ENCODE measurements around the gene NELL1.

The NELL1 gene

DNA sequence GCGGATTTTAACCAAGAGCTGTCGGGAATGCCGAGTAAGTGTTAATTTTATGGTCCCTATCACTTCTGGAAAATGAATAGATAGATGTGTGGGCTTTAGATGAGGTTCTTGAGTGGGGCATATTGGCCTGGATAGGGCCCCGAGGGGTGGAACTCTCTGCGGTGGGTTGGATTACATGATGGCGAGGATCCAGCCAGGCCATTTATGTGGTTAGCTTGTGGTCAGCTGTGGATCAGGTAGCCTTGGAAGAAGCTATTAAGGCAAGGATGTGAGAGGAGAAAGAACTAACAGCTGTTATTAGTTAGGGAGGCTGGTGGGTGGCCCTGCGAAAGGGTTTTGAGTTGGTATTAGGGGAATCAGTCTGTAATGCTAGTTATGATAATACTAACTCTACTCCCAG, 268.4 kb downstream of the NELL1 start:
- DNase-seq (ENCODE audit: insufficient read length, low spot score) (no peak), FAIRE-seq (no peak)

GRCh38 chr11:20949585-20949984, 280.2 kb downstream of the NELL1 start:
- FAIRE-seq (no peak), DNase-seq (ENCODE audit: insufficient read length, low spot score) (no peak)

DNA sequence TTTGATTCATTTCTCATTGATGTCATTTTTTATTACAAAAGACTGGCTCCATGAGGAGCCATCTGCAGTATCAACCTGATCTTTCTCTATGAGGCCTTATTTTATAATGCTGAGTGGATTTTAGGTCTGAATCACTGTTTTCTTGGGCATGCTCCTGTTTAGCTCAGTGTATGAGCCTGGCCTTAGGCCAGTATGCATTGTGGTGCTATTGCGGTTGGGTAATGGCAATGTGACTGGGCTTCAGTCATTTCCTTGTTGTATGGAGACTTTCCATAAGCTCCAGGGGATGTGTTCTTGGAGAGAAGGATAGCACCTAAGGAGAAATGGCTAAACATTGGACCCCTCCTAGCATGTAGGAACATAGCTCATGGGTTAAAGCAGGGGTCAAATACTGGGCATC, 293.2 kb downstream of the NELL1 start:
- FAIRE-seq: no peak

GRCh38 chr11:20963596-20963995, 294.2 kb downstream of the NELL1 start:
- DNase-seq (ENCODE audit: insufficient read length, low spot score) (no peak), FAIRE-seq (no peak)

More for the DNA sequence above, 293.2 kb downstream of the NELL1 start:
- DNase-seq (ENCODE audit: insufficient read length, low spot score): no peak

GRCh38 chr11:20964985-20965384, 295.6 kb downstream of the NELL1 start:
- FAIRE-seq (no peak), DNase-seq (ENCODE audit: insufficient read length, low spot score) (no peak)

GRCh38 chr11:20966489-20966888, 297.1 kb downstream of the NELL1 start:
- FAIRE-seq: no peak

GRCh38 chr11:20973940-20974559, 304.7 kb downstream of the NELL1 start:
- no peak for FAIRE-seq
- no peak for DNase-seq (ENCODE audit: insufficient read length, low spot score)

More at GRCh38 chr11:20966489-20966888, 297.1 kb downstream of the NELL1 start:
- DNase-seq (ENCODE audit: insufficient read length, low spot score): no peak

DNA sequence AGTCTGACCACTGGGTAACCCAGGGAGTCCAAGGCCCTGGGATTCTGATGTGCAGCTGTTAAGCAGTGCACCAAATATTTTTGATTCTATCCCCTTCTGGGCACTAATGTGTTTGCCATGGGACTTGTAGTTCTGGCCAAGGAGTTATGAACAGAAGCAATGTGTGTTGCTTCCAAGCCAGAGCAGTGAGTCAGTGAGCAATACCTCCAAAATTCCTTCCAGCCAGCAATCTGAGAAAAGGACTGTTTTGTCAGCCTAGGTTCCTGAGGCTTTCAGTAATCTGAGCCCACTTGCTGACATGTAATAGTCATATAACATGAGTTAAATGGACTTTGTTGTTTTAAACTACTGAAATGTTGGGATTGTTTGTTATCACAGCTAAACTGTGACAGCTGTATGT, 311.4 kb downstream of the NELL1 start:
- DNase-seq (ENCODE audit: insufficient read length, low spot score): no peak
- no peak for FAIRE-seq

- FAIRE-seq: no peak
- no peak for DNase-seq (ENCODE audit: insufficient read length, low spot score)
Observed at GRCh38 chr11:20990447-20990846, 321.1 kb downstream of the NELL1 start.

DNA sequence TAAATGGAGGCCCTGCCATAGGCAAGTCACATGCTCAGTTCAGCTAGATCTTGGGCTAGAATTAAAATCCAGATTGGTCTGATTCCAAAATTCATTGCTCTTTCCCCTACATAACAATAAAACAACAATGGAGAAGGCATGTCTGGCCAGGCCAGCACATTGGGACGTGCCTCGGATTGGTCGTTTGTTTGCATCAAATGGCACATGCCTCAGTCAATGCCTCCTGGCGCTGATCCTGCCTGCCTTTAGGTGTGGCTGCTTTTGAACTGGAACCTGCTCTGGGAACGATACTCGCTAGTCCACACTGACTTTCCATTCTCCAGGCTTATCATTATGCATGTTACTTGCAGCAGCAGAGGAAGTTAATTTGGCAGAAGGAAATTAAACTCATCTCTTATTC, 322.1 kb downstream of the NELL1 start:
- FAIRE-seq: no peak
- no peak for DNase-seq (ENCODE audit: insufficient read length, low spot score)

- no peak for FAIRE-seq
Observed at GRCh38 chr11:21007297-21007696, 337.9 kb downstream of the NELL1 start.

DNA sequence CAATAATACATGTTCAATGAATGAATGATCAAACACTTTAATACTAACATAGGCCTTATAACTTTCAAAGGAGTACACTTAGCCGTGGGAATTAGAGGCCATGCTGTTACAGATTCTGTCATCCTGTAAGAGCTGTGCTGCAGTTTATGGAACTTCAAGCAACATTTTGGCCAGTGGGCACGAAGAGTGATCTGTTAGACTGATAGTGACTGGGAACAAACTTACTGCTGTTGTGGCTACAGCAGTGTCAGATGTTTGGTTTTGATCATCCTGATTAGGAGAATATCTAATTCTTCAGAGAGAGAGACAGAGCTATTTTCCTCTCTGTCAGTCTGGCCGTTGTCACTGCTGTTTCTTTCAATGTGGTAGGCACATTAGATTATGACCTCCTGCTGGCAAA, 348.9 kb downstream of the NELL1 start:
- FAIRE-seq (no peak), DNase-seq (ENCODE audit: insufficient read length, low spot score) (no peak)

More at GRCh38 chr11:21007297-21007696, 337.9 kb downstream of the NELL1 start:
- DNase-seq (ENCODE audit: insufficient read length, low spot score): no peak

GRCh38 chr11:21026685-21027084, 357.3 kb downstream of the NELL1 start:
- FAIRE-seq (no peak), DNase-seq (ENCODE audit: insufficient read length, low spot score) (no peak)

DNA sequence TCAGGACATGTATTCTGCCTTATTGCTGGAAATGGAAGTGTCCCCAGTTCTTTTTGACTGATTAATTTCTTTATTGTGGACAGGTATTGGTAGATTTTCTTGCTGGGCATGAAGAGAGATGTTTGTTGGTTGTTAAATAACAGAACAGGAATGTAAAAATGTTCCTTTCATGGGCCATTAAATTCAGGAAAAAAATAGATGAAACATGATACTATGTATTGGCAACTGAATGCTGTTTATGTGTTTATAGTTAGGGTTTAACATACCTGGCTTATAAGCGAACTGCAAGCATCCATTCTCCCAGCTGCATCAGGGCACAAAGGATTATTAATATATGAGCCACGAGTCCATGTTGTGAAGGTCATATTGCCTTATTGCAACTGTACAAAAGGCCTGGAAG, 368.5 kb downstream of the NELL1 start:
- DNase-seq (ENCODE audit: insufficient read length, low spot score) (no peak), FAIRE-seq (no peak)

DNA sequence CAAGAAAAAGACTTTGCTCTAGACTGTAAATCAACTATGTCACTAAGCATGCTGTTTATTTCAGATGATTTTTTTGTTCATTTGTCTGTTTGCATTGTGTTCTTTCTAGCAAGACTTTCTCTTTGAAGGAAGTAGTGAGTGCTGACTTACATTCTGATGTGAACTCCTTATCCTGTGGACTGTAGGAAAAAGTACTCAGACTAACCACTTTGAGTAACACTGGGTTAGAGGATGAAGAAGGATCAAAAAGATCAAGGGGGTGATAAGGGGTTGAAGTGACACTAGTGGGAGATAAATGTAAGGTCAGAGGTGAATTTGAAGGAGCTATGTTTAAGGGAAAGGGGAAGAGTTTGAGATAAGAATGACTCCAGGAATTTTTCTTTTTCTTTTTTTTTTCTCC, 369.4 kb downstream of the NELL1 start:
- DNase-seq (ENCODE audit: insufficient read length, low spot score): no peak
- no peak for FAIRE-seq

DNA sequence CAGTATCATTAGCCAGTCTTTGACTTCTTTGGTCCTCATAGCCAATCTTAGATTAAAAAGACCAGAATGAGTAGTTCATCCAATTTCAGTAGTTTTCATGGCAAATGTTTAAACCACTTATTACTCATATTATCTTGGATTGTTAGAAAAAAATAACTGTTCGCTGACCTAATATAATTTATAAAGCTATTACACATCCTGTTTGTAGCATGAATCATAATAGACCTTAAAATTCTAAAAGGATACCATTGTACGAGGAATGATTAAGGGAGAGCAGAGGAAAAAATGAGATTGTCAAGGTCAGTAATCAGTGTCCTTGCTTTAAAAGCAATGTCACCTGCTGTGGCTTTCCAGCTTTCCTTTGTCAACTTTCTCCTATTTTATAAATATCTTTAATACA, 371.2 kb downstream of the NELL1 start:
- FAIRE-seq (no peak), DNase-seq (ENCODE audit: insufficient read length, low spot score) (no peak)

DNA sequence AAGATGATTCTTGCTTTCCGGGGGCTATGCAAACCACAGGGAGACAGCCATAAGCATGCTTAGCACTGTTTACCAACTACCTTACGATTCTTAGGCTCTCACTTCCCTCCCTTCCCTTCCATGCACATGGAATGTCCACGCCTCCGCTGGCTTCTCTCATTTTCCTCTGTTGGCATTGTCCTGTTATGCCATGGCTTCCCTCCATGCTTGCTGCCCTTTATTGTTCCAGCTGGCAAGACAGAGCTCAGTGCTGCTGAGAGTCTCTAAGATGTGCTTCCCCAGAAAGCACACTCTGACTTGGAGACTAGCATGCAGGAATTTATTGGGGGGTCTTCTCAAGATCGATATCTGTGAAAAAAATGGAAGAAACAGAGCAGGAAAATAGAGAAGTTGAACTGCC, 379.2 kb downstream of the NELL1 start:
- FAIRE-seq (no peak), DNase-seq (ENCODE audit: insufficient read length, low spot score) (no peak)

DNA sequence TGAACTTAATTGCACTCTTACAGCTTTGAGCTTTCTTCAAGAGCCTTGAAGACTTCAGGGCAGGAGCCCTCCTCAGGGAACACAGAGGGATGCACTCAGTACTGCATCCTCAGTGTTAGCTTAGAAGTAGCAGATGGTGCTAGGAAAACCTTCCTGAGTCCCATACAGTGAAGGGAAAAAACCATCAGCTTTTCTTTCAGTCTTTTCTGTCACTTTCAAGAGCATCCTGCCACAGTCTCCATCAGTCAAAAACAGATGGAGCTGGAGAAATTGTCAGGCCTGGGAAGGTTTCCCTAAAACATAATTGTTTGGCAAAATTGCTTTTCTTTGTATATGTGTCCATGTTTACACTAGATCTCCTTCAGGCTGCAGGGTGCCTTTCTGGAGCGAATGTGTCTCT, 384.1 kb downstream of the NELL1 start:
- FAIRE-seq: no peak

DNA sequence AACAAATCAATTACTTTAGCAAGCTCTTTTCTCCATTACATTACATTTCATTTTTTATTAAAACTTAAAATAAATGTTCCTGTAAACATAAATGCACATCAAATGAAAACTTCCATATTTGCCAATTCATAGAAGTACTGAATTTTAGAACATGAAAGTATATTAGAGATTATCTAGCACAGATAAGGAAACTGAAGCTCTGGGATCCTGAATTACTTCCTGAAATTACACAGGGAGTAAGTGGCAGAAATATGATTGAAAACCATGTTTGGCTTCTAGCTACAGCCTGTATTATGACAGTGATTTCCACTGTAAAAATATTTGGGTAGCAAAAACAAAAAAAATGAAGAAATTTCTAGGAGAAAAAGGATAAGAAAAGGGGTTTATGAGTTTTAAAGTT, 387.3 kb downstream of the NELL1 start:
- FAIRE-seq (no peak), DNase-seq (ENCODE audit: insufficient read length, low spot score) (no peak)

More for the DNA sequence above, 384.1 kb downstream of the NELL1 start:
- DNase-seq (ENCODE audit: insufficient read length, low spot score): no peak

- DNase-seq (ENCODE audit: insufficient read length, low spot score) (no peak), FAIRE-seq (no peak)
Observed at GRCh38 chr11:21059879-21060278, 390.5 kb downstream of the NELL1 start.

GRCh38 chr11:21066030-21066429, 396.6 kb downstream of the NELL1 start:
- no peak for DNase-seq (ENCODE audit: insufficient read length, low spot score)
- FAIRE-seq: no peak

DNA sequence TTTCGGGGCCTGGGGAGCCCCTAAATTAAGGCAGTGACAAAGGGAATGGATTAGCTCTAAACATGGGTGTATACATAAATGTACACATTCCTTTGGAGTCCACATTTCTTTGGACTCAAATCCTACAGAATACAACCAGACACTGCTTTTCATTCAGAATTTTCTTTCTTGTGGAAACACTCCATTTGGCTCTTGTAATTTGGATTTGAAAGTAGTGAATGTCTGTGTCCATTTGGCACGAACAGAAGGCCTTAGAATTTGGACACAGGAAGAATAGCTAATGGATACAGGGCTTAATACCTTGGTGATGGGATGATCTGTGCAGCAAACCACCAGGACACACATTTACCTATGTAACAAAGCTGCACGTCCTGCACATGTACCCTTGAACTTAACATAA, 399.5 kb downstream of the NELL1 start:
- FAIRE-seq (no peak), DNase-seq (ENCODE audit: insufficient read length, low spot score) (no peak)

GRCh38 chr11:21069909-21070308, 400.5 kb downstream of the NELL1 start:
- no peak for FAIRE-seq
- DNase-seq (ENCODE audit: insufficient read length, low spot score): no peak

Measured in HTR-8/SVneo (cell line).